Measurements from ENCODE around the gene CACNA1C. TPM values are rescaled to one million over a fixed set of nuclear protein-coding genes. Genes with fewer than 3 reads are reported as not detected.

The CACNA1C gene
- polyA plus RNA-seq, 5 donors, result 10.1 to 15.2 (median 10.7) TPM

GRCh38 chr12:2541631-2542204 lies 488.9 kb downstream of the CACNA1C start:
- DNase-seq, result no peak

- no peak for DNase-seq
These were observed 491.0 kb downstream of the CACNA1C start for GRCh38 chr12:2543801-2544200.

- no peak for DNase-seq
These were observed 491.4 kb downstream of the CACNA1C start for GRCh38 chr12:2544230-2544629.

GRCh38 chr12:2547273-2548044 lies 494.7 kb downstream of the CACNA1C start:
- no peak for DNase-seq

- no peak for DNase-seq
These were observed 495.3 kb downstream of the CACNA1C start for GRCh38 chr12:2548081-2548480.

GRCh38 chr12:2550561-2551411 lies 498.0 kb downstream of the CACNA1C start:
- peak in 1 of 2 donors; percentile 39 for DNase-seq

GRCh38 chr12:2551412-2551900 lies 498.7 kb downstream of the CACNA1C start:
- DNase-seq, result no peak

GRCh38 chr12:2552000-2552756 lies 499.4 kb downstream of the CACNA1C start:
- no peak for DNase-seq

- no peak for DNase-seq
These were observed 500.8 kb downstream of the CACNA1C start for GRCh38 chr12:2553388-2554126.

GRCh38 chr12:2555487-2556082 lies 502.8 kb downstream of the CACNA1C start:
- DNase-seq, result no peak

GRCh38 chr12:2557597-2557996 lies 504.8 kb downstream of the CACNA1C start:
- DNase-seq, result no peak

- DNase-seq, result no peak
These were observed 507.1 kb downstream of the CACNA1C start for GRCh38 chr12:2559931-2560330.

- DNase-seq, result no peak
These were observed 507.6 kb downstream of the CACNA1C start for GRCh38 chr12:2560356-2560755.

- DNase-seq, result no peak
These were observed 508.6 kb downstream of the CACNA1C start for GRCh38 chr12:2561367-2561766.

GRCh38 chr12:2562400-2562799 lies 509.6 kb downstream of the CACNA1C start:
- no peak for DNase-seq

GRCh38 chr12:2563709-2564108 lies 510.9 kb downstream of the CACNA1C start:
- no peak for DNase-seq

GRCh38 chr12:2566161-2566560 lies 513.4 kb downstream of the CACNA1C start:
- no peak for DNase-seq

- DNase-seq, result peak; percentile 40
These were observed 514.9 kb downstream of the CACNA1C start for GRCh38 chr12:2567711-2568110.

- DNase-seq, result no peak
These were observed 517.8 kb downstream of the CACNA1C start for GRCh38 chr12:2570562-2570961.

- DNase-seq, result no peak
These were observed 521.7 kb downstream of the CACNA1C start for GRCh38 chr12:2574355-2574935.
